NCI-H2171 treated with DMSO at 0.1 percent for 48 hours (cell line): ENCODE data around the gene GTPBP2.
"Not testable (repeated sequence)": the region's sequence is repeated elsewhere in the genome, so short reads cannot be mapped to it uniquely, and the experiment has no call there.

Source experiments
- DNase-seq: peaks from one replicate; lab custom pipeline; 2025; lab: John Stamatoyannopoulos, UW

The GTPBP2 gene

GRCh38 chr6:43623880-43624785 lies 4.9 kb downstream of the GTPBP2 start:
- no peak for DNase-seq

- DNase-seq: no peak
Measured at GRCh38 chr6:43622541-43622940, 6.5 kb downstream of the GTPBP2 start.

GRCh38 chr6:43621836-43622180 lies 7.3 kb downstream of the GTPBP2 start:
- no peak for DNase-seq

GRCh38 chr6:43621078-43621835 lies 7.8 kb downstream of the GTPBP2 start:
- no peak for DNase-seq

GRCh38 chr6:43616725-43617472 lies 12.2 kb downstream of the GTPBP2 start:
- no peak for DNase-seq

- no peak for DNase-seq
Measured at GRCh38 chr6:43614396-43614730, 14.7 kb downstream of the GTPBP2 start.

- no peak for DNase-seq
Measured at GRCh38 chr6:43613721-43614395, 15.2 kb downstream of the GTPBP2 start.

GRCh38 chr6:43610431-43610830 lies 18.6 kb downstream of the GTPBP2 start:
- DNase-seq: no peak

- no peak for DNase-seq
Measured at GRCh38 chr6:43609402-43609801, 19.7 kb downstream of the GTPBP2 start.

- DNase-seq: no peak
Measured at GRCh38 chr6:43608807-43609206, 20.3 kb downstream of the GTPBP2 start.

GRCh38 chr6:43608310-43608763 lies 20.7 kb downstream of the GTPBP2 start:
- DNase-seq: peak; percentile 87

- no peak for DNase-seq
Measured at GRCh38 chr6:43606019-43606418, 23.0 kb downstream of the GTPBP2 start.

- no peak for DNase-seq
Measured at GRCh38 chr6:43604174-43604573, 24.9 kb downstream of the GTPBP2 start.

GRCh38 chr6:43600595-43600994 lies 28.5 kb downstream of the GTPBP2 start:
- no peak for DNase-seq

- DNase-seq: no peak
Measured at GRCh38 chr6:43593938-43594337, 35.1 kb downstream of the GTPBP2 start.

- DNase-seq: not testable (repeated sequence)
Measured at GRCh38 chr6:43589564-43589963, 39.5 kb downstream of the GTPBP2 start.

- DNase-seq: no peak
Measured at GRCh38 chr6:43588194-43588593, 40.9 kb downstream of the GTPBP2 start.

- DNase-seq: no peak
Measured at GRCh38 chr6:43584892-43585570, 44.0 kb downstream of the GTPBP2 start.

GRCh38 chr6:43582911-43583310 lies 46.2 kb downstream of the GTPBP2 start:
- no peak for DNase-seq

GRCh38 chr6:43579171-43579570 lies 49.9 kb downstream of the GTPBP2 start:
- no peak for DNase-seq

- no peak for DNase-seq
Measured at GRCh38 chr6:43578748-43579147, 50.3 kb downstream of the GTPBP2 start.
